Caco-2 (cell line): ENCODE measurements around the gene EVX2. TPM values are rescaled to one million over a fixed set of nuclear protein-coding genes. Genes with fewer than 3 reads are reported as not detected.

Experiments used
- BruUV-seq: library from RNA; stranded (reverse); fragments of 400-500 nt; replicated peaks from 2 replicates; lab custom pipeline; 2021; lab: Mats Ljungman, UMichigan
- CTCF ChIA-PET: fragments of 300-600 bp; sonication (Branson Sonifier 250); formaldehyde crosslinking; loops from one replicate; lab custom pipeline; 2022; ENCODE audit warnings: antibody characterized with exemption; lab: Charles Lee
- POLR2A ChIA-PET: fragments of 300-600 bp; sonication (Branson Sonifier 250); formaldehyde crosslinking; loops from one replicate; lab custom pipeline; 2022; ENCODE audit warnings: antibody characterized with exemption; lab: Charles Lee
- DNase-seq, 2 experiments: peaks; one replicate each; pipeline versions ENCODE4 v3.0.0 to v3.0.0-alpha.2; 2020 to 2022
- H3K27me3 ChIP-seq: replicated peaks from 2 replicates; pipeline ENCODE4 v1.6.0; 2011; ENCODE audit warnings: low read length; ENCODE audit not compliant: control insufficient read depth, insufficient read depth
- H3K36me3 ChIP-seq: 2 replicates; pipeline ENCODE4 v1.5.1; 2011; ENCODE audit warnings: low read length; ENCODE audit not compliant: control insufficient read depth, insufficient read depth
- H3K4me1 ChIP-seq: fragments of 250-450 bp; sonication (Bioruptor Pico); 2 replicates; pipeline ENCODE4 v1.5.1; 2020; ENCODE audit warnings: mild to moderate bottlenecking
- H3K4me3 ChIP-seq: 2 replicates; pipeline ENCODE4 v1.5.1; 2011; ENCODE audit warnings: low read depth, mild to moderate bottlenecking, control low read depth, low read length
- H3K9me3 ChIP-seq: fragments of 250-450 bp; sonication (Bioruptor Pico); 2 replicates; pipeline ENCODE4 v1.5.1; 2020; ENCODE audit warnings: mild to moderate bottlenecking, moderate library complexity
- H3K27ac Mint-ChIP-seq: one replicate; pipeline ENCODE4 v1.8.0; 2022; ENCODE audit warnings: mixed read lengths; ENCODE audit not compliant: unreplicated experiment
- H3K27me3 Mint-ChIP-seq: one replicate; pipeline ENCODE4 v1.8.0; 2022; ENCODE audit warnings: mixed read lengths; ENCODE audit not compliant: insufficient read depth, unreplicated experiment
- H3K36me3 Mint-ChIP-seq: one replicate; pipeline ENCODE4 v1.8.0; 2022; ENCODE audit warnings: mild to moderate bottlenecking, mixed read lengths; ENCODE audit not compliant: insufficient read depth, unreplicated experiment
- H3K4me1 Mint-ChIP-seq: one replicate; pipeline ENCODE4 v1.8.0; 2022; ENCODE audit warnings: low read depth, mixed read lengths; ENCODE audit not compliant: unreplicated experiment
- H3K4me3 Mint-ChIP-seq: one replicate; pipeline ENCODE4 v1.8.0; 2022; ENCODE audit warnings: mild to moderate bottlenecking, moderate library complexity, mixed read lengths; ENCODE audit not compliant: unreplicated experiment
- H3K9me3 Mint-ChIP-seq: one replicate; pipeline ENCODE4 v1.8.0; 2022; ENCODE audit warnings: mixed read lengths; ENCODE audit not compliant: unreplicated experiment
- CTCF ChIP-seq, 2 experiments: fragments of 200-600 bp in 1 of 2; IDR thresholded peaks; 1 replicate in 1 of 2; 2 replicates in 1 of 2; pipeline versions ENCODE4 v1.5.1 to v1.8.0; 2011 to 2022; ENCODE audit warnings: antibody characterized with exemption in 1 of 2, control low read depth in 1 of 2, inconsistent platforms in 1 of 2, low read depth in 1 of 2, low read length in 1 of 2, mild to moderate bottlenecking in 1 of 2, moderate library complexity in 1 of 2; ENCODE audit not compliant: insufficient read depth in 1 of 2, severe bottlenecking in 1 of 2, unreplicated experiment in 1 of 2
- intact Hi-C: fragments of 100-400 bp; cut with micrococcal nuclease; formaldehyde crosslinking; loops from one replicate; pipeline ENCODE4 v1.10.0; 2022; ENCODE audit not compliant: unreplicated experiment
- total RNA-seq: library from RNA; stranded (reverse); gene quantifications from 2 replicates; pipeline ENCODE4 v1.2.3, GENCODE V29; 2022

The EVX2 gene
- total RNA-seq, 1 experiment from 2014 or later = not detected

- Mint-ChIP-seq H3K27me3 (peaks cover 41% of the 10 kb centered on the region), H3K9me3 (no peaks in the 10 kb centered on the region), H3K36me3 (no peaks in the 10 kb centered on the region), H3K27ac (no peak within 1 kb of the TSS), H3K4me3 (peak within 1 kb of the TSS; percentile 68), H3K4me1 (no peaks in the 10 kb centered on the region)
- Histone ChIP-seq H3K27me3 (peaks cover 16% of the 10 kb centered on the region), H3K4me1 (peaks cover 9% of the 10 kb centered on the region), H3K9me3 (no peaks in the 10 kb centered on the region), H3K36me3 (no peaks in the 10 kb centered on the region), H3K4me3 (peak within 1 kb of the TSS; percentile 36)
- POLR2A ChIA-PET = no interaction called here
- TF ChIP-seq CTCF (IDR thresholded peaks at IDR 0.05; ENCODE audit: insufficient read depth in 1 of 2, low read depth in 1 of 2, low read length in 1 of 2, severe bottlenecking in 1 of 2, unreplicated experiment in 1 of 2) = no peak
- no TSS peak for BruUV-seq
- CTCF ChIA-PET = no interaction called here
- intact Hi-C loops = loop anchor here (10.0 kb wide), 2 partner anchors 488 to 1058 kb away; no protein-coding TSS in a partner anchor
- DNase-seq = no peak
These were observed 8.7 kb upstream of the EVX2 start, which contains the start of gene HOXD13 for GRCh38 chr2:176092270-176093144. Gene HOXD13 (plus strand): TSS chr2:176092721. CDS start chr2:176092891, 170 bp downstream.

GRCh38 chr2:176091329-176092258 is 7.8 kb upstream of the EVX2 start:
- intact Hi-C loops = loop anchor here (10.0 kb wide), 2 partner anchors 487 to 1057 kb away; no protein-coding TSS in a partner anchor
- Histone ChIP-seq H3K36me3 (no peaks in the 10 kb centered on the region), H3K27me3 (peaks cover 14% of the 10 kb centered on the region), H3K4me1 (peaks cover 9% of the 10 kb centered on the region), H3K4me3 (no peak overlapping the region), H3K9me3 (no peaks in the 10 kb centered on the region)
- Mint-ChIP-seq H3K36me3 (no peaks in the 10 kb centered on the region), H3K27me3 (peaks cover 41% of the 10 kb centered on the region), H3K27ac (no peak overlapping the region), H3K4me3 (peak overlapping the region; percentile 68), H3K4me1 (no peaks in the 10 kb centered on the region), H3K9me3 (no peaks in the 10 kb centered on the region)
- ChIA-PET POLR2A (no interaction called here), CTCF (no interaction called here)
- TF ChIP-seq CTCF (IDR thresholded peaks at IDR 0.05; ENCODE audit: insufficient read depth in 1 of 2, low read depth in 1 of 2, low read length in 1 of 2, severe bottlenecking in 1 of 2, unreplicated experiment in 1 of 2) = no peak
- BruUV-seq = no TSS peak
- no peak for DNase-seq

GRCh38 chr2:176090862-176091261 is 7.1 kb upstream of the EVX2 start:
- Mint-ChIP-seq H3K4me1 (no peaks in the 10 kb centered on the region), H3K27me3 (peaks cover 45% of the 10 kb centered on the region), H3K36me3 (no peaks in the 10 kb centered on the region), H3K9me3 (no peaks in the 10 kb centered on the region), H3K4me3 (no peak overlapping the region), H3K27ac (no peak overlapping the region)
- intact Hi-C loops = loop anchor here (10.0 kb wide), 2 partner anchors 486 to 1056 kb away; no protein-coding TSS in a partner anchor
- Histone ChIP-seq H3K4me3 (no peak overlapping the region), H3K36me3 (no peaks in the 10 kb centered on the region), H3K27me3 (peaks cover 18% of the 10 kb centered on the region), H3K4me1 (peaks cover 12% of the 10 kb centered on the region; the same call in 1 of the 2 replicates), H3K9me3 (no peaks in the 10 kb centered on the region)
- BruUV-seq = no TSS peak
- ChIA-PET POLR2A (no interaction called here), CTCF (no interaction called here)
- TF ChIP-seq CTCF (IDR thresholded peaks at IDR 0.05; ENCODE audit: insufficient read depth in 1 of 2, low read depth in 1 of 2, low read length in 1 of 2, severe bottlenecking in 1 of 2, unreplicated experiment in 1 of 2) = no peak
- DNase-seq = no peak
